Activated CD4-positive, alpha-beta T cell treated with anti-CD3 and anti-CD28 coated beads, Interleukin-10, Interleukin-2, amounts not matched to agents 100 ng/mL and 50 ng/mL, durations not matched to agents 16 hours and 8 hours (primary cell): ENCODE results near the gene APOBEC3H.

Experiments used
- DNase-seq: peaks from one replicate; pipeline ENCODE4 v3.0.0-alpha.2; 2020

Gene APOBEC3H

DNA sequence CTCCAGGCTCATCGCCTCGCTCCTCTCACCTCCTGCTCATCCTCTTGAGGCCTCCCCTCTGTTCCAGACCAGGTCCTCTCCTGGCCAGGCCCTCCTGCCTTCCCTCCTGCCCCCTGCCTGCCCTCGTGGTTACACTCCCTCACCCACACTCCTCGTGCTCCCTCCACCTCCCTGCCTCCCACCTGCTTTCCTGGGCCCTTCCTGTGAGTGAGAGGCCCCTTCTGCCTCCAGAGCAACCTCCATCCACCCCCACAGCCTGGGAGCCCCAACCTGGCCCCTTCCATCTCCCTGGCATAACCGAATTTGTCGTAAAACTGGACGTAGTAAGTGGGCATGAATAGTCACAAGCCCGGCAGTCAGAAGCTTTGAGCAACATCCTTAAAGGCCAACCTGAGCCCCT, 15.4 kb upstream of the APOBEC3H start:
- DNase-seq = no peak

- no peak for DNase-seq
These were observed 13.6 kb upstream of the APOBEC3H start for GRCh38 chr22:39083212-39084165.

- no peak for DNase-seq
These were observed 12.4 kb upstream of the APOBEC3H start for GRCh38 chr22:39084666-39085065.

GRCh38 chr22:39087098-39087497, 9.9 kb upstream of the APOBEC3H start:
- DNase-seq = no peak

GRCh38 chr22:39087881-39088684, 9.0 kb upstream of the APOBEC3H start:
- DNase-seq = peak; percentile 42

- no peak for DNase-seq
These were observed 8.4 kb upstream of the APOBEC3H start for GRCh38 chr22:39088685-39089032.

DNA sequence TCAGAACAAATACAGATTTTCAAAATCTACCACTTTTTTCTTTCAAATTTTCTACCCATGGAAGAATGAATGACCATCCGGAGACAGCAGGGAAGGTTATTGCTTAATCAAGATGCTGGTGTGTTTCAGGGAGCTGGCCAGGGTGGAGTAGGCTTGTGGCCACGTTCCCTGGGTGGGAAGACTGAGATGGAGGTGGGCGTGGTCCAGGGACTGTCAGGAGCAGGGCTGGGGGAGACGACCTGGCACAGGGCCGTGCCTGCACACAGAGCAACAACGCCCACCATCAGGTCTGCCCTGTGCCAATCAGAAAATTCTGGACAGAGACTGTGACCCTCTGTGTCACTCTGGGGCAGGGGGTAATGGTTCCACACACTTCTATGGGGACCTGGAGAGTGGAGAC, 7.1 kb upstream of the APOBEC3H start:
- DNase-seq = no peak

- peak; percentile 98 for DNase-seq
These were observed 6.5 kb upstream of the APOBEC3H start for GRCh38 chr22:39090426-39091064.

GRCh38 chr22:39091126-39092081, 5.6 kb upstream of the APOBEC3H start:
- DNase-seq = peak; percentile 44

GRCh38 chr22:39092111-39092862, 4.8 kb upstream of the APOBEC3H start:
- DNase-seq = peak; percentile 84

- DNase-seq = no peak
These were observed 2.2 kb upstream of the APOBEC3H start for GRCh38 chr22:39094717-39095389.

- no peak for DNase-seq
These were observed 1.1 kb upstream of the APOBEC3H start for GRCh38 chr22:39095971-39096370.

GRCh38 chr22:39098026-39098425, 982 bp downstream of the APOBEC3H start:
- no peak for DNase-seq

DNA sequence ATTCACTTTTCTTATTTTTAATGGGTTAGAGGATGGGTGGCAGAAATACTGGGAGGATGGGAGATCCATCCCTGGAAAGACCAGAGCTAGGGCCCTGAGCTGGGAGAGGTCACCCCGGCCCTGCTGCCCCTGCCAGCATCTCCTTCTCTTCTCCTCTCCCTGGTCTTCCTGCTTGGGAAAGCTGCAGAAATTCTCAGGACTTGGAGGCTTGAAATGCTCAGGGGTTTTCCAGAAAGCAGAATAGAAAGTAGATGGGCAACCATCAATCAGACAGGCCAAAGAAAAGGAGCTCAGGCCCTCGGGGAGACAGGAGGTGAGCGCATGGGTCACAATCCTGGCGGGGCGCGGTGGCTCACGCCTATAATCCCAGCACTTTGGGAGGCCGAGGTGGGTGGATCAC, 1.5 kb downstream of the APOBEC3H start:
- no peak for DNase-seq

- no peak for DNase-seq
These were observed 4.2 kb downstream of the APOBEC3H start for GRCh38 chr22:39101226-39101625.

- DNase-seq = no peak
These were observed 6.4 kb downstream of the APOBEC3H start for GRCh38 chr22:39103431-39103830.

GRCh38 chr22:39106326-39106725, 9.3 kb downstream of the APOBEC3H start:
- DNase-seq = no peak

DNA sequence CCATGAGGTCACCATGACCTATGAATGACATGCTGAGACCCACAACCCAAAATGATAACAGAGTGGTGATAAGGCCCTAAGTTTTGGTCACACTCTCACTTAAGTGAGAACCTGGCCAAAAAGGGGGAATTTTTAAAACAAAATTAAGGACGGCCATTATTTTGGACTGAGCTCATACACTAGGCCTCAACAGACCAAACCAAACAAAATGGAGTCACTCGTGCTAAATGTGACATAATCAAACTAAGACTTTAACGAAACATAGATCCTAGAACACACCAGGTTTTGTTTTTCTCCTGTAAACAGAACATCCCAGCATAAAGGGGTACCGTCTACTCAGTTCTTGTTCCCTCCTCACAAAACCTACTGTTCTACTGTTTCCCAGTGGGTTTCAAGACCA, 11.4 kb downstream of the APOBEC3H start:
- DNase-seq = no peak

DNA sequence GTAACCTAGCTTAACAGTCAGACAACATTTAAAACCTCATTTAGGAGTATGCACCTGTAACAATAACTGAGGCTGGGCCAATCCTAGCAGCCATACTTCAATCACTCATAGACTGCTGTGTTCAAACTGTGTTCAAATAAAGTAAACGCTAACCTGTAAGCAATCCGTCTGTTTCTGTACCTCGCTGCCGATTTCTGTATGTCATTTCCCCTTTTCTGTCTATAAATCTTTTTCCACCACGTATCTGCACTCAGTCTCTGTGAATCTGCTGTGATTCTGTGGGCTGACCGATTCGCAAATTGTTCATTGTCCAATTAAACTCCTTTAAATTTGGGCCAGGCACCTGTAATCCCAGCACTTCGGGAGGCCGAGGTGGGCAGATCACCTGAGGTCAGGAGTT, 12.3 kb downstream of the APOBEC3H start:
- DNase-seq = no peak

- DNase-seq = no peak
These were observed 13.9 kb downstream of the APOBEC3H start for GRCh38 chr22:39110631-39111561.
